NCI-H1105 (cell line): ENCODE data around the gene IGFL4.

Source experiments
- DNase-seq: peaks from one replicate; lab custom pipeline; 2025; lab: John Stamatoyannopoulos, UW

Gene IGFL4

DNA sequence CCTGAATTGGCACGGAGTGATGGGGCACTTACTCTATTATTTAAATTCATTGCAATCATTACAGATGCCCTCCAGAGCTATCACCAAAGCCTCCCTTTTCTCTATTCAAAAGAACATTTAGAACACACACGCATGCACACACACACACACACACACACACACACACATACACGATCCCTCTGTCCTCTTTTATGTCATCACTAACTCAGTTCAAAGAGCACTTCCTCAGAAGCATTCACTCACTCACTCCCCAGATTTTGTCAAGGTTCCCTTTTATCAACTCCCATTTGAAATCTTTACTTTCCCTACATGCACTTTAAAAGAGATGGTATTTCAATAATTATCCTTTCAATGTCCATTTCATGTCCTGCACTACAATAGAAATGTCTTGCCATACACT lies 22.4 kb upstream of the IGFL4 start:
- DNase-seq, result no peak

GRCh38 chr19:46060012-46060411 lies 19.2 kb upstream of the IGFL4 start:
- DNase-seq, result no peak

GRCh38 chr19:46058778-46059177 lies 18.0 kb upstream of the IGFL4 start:
- no peak for DNase-seq

GRCh38 chr19:46056536-46056935 lies 15.7 kb upstream of the IGFL4 start:
- no peak for DNase-seq

GRCh38 chr19:46052896-46053295 lies 12.1 kb upstream of the IGFL4 start:
- no peak for DNase-seq

GRCh38 chr19:46049597-46049996 lies 8.8 kb upstream of the IGFL4 start:
- no peak for DNase-seq

DNA sequence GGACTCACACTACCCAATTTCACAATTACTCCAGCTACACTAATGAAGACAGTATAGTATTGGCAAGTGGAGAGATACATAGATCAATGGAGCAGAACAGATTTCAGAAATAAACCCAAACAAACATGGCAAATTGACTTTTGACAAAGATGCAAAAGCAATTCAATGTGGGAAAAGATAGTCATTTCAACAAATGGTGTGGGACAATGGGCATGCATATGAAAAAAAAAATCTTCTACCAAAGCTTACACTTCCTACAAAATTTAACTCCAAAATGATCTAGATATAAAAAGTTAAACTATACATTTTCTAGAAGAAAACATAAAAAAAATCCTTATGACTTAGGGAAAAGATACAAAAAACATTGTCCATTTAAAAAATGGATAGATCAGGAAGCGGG lies 2.7 kb upstream of the IGFL4 start:
- no peak for DNase-seq

DNA sequence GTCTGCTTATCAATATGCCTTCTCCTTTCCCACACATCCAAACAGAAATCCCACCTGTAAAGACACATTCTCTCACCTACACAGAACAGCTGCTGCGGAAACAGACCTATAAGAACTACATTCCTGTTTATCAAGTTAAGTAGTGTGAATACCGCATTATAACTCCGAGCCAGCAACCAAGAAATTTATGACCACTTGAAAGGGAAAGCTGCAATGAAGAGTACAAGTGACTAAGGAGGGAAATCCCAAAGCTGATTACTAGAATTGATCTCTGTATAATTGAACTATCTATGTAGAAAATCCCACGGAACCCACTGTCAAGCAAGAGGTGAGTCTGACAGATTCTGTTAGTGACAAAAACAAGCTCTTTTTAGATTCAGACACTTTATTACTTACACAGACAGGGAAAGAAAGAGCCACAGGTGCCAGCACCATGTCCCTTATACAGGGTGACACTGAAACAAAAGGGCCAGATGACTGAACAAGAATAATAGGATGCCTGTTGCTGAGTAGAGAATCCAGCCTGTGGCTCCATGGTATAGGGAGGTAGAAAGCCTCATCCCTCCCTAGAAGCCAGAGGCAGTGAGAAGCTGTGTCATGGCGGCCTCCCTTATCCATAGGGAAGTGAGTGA lies 1.6 kb upstream of the IGFL4 start:
- DNase-seq, result no peak

- DNase-seq, result no peak
Observed at GRCh38 chr19:46040125-46040524, 677 bp downstream of the IGFL4 start.

- no peak for DNase-seq
Observed at GRCh38 chr19:46036744-46037128, 4.1 kb downstream of the IGFL4 start.

DNA sequence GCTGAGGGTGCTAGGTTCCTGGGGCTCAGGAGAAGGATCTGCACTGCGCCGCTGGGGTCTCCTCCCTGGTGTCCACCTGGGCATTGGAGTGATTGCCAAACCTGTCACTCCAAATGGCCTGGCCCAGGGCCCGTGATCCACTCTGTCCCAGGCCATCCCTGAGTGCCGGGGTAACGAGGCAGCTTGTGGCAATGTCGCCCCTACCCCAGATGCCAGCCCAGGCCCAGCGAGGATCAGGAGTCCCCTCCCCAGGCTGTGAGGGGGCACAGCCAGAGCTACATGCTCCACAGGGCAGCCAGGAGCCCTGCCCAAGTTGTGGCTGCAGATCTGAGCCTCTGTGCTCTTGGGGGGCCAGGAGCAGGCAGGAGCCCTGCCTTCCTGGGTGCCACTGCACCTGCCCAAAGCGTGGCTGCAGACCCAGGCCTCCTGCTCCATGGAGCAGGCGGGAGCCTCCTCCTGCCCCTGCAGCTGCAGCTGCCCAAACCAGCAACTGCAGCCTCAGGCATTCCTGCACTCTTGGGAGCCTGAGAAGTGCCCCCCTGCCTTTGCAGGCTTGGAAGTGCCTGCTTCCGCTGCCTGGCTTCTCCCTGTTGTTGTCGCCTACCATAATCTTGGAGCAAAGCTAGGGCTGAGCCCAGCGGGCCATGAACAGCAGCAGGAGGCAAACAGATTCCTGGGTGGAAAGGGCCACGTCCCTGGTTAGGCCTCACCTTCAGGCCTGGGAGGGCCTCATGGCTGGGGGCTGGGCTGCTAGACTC lies 4.6 kb downstream of the IGFL4 start:
- no peak for DNase-seq

GRCh38 chr19:46035546-46035945 lies 5.3 kb downstream of the IGFL4 start:
- DNase-seq, result no peak

- no peak for DNase-seq
Observed at GRCh38 chr19:46033401-46033800, 7.4 kb downstream of the IGFL4 start.

DNA sequence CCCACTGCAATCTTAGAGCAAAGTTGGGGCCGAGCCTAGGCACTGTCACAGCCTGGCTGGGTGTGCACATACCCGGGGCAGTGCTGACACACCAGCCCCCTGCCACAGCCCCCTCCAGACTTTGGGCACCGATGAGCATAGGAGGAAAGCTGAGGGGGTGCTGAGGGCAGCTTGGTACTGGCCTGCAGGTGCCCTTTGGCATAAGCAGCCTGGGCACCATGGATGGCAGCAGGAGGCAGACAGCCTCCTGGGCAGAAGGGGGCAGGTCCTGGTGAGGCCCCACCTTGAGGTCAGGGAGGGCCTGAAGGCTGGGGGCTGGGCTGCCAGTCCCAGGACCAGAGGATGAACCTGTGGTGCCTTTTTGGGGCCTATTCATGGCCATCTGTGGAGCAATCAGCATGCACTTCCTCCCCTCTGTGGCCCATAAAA lies 8.2 kb downstream of the IGFL4 start:
- DNase-seq, result no peak

- no peak for DNase-seq
Observed at GRCh38 chr19:46031781-46032596, 8.8 kb downstream of the IGFL4 start.

- DNase-seq, result no peak
Observed at GRCh38 chr19:46030812-46031550, 9.8 kb downstream of the IGFL4 start.

DNA sequence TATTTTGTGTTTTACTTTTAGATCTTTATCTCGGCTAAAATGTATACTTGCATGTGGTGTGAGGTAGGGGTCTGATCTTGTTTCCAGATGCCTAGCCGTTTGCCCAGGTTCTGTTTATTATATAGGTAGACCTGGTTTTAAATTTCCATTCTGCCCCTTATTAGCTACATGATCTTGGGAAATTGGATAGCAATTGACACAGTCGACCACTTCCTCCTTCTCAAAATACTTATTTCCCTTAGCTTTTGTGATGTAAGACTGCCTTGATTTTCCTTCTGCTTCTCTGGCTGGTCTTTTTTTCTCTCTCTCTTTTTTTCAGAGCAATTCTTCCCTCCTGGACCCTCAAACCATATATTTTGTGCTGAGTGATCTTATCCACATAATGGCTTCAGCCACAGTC lies 15.0 kb downstream of the IGFL4 start:
- no peak for DNase-seq

DNA sequence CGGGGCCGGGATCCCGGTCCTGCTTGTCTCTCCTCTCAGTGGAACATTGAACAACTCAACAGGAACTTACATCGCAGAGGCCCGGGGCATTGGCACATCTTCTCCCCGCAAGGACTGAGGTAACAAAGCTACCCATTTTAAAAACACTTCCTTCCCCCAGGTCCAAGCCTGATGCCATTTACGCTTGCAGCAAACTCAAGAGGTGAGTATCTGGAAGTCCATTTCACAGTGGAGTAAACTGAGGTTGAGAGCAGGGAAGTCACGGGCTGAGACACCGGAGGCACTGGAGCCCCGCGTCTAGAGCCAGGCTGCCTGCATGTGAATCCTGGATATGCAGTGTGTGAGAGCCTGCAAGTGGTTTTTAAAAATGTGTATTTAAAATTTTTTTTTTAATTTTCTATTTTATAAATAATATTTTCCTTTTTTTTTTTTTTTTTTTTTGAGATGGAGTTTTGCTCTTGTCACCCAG lies 17.5 kb downstream of the IGFL4 start:
- DNase-seq, result no peak

DNA sequence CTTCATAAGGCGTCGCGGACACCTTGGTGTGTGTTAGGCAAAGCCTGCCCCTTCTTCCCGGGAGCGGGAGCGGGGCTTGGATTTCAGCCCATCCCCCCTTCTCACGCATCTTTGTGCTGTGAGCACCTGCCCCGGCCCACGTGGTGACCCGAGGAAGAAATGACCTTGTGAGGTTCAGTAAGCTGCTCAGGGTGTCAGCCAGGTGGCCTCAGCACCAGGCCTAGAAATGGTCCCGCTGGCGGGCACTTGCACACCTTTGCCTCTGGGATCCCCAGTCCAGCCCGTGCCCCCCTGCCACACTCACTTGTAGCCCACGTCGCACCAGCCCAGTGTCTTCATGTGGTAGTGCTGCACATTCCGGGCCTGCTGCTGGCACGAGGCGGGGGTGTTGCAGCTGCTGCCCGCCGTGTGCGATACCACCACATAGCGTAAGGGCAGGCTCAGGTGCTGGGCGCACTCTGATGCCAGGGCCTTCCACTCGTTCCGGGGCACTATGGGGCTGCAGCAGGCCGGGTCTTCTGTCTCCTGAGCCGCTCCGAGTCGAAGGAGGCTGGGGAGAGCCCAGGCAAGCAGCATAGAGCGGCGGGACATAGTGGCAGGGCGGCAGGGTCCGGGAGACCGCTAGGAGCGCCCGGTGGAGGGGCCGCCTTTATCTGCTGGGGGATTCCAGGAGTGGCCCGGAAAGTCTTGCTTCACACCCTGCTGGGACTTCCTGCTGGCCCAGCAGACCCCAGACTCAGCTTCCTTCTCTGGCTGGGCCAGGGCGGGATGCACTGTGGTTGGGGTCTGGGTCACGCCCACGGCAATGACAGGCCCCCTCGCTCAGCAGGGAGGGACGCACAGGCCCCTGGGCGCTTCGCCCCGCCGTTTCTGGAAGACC lies 18.1 kb downstream of the IGFL4 start, which contains the start of gene PGLYRP1:
TSS of gene PGLYRP1 (minus strand) at position 623 of the 880 bp plus-strand sequence. CDS start at position 591, 32 bp downstream.
- no peak for DNase-seq

DNA sequence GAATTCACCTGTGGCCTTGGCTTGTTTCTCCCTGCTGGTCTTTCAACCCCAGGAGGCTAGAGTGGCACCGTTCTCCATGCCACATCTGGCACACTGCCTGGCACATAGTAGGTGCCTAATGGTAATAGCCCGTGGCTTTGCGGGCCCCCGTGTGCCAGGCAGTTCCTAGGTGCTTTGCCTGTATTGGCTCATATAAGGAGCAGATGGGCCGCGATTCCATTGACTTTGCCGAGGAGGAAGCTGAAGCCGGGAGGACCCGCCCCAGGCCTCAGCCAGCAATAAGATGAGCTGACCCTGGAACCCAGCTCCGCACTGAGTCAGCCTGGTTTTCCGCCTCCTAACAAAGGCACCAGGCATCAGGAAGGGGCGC lies 18.8 kb downstream of the IGFL4 start:
- DNase-seq, result no peak

GRCh38 chr19:46021531-46022041 lies 19.2 kb downstream of the IGFL4 start:
- DNase-seq, result no peak
